GM12878 (cell line): Measurements from ENCODE around the gene OR13J1. TPM values are rescaled to one million over a fixed set of nuclear protein-coding genes. Genes with fewer than 3 reads are reported as not detected.

Experiments used
- EP300 ChIP-seq, 2 experiments: fragments of 150-350 bp in 1 of 2; IDR thresholded peaks; 2 replicates each; pipeline ENCODE4 v1.6.1; 2011 to 2012; ENCODE audit warnings: low read depth in 2 of 2, low read length in 2 of 2, borderline replicate concordance in 1 of 2, improper control_type of control experiment in 1 of 2, inconsistent platforms in 1 of 2; ENCODE audit not compliant: control insufficient read depth in 1 of 2
- FOXK2 ChIP-seq: fragments of 450-650 bp; IDR thresholded peaks from 2 replicates; pipeline ENCODE4 v1.6.1; 2017; ENCODE audit warnings: mild to moderate bottlenecking, moderate library complexity
- NR2C2 ChIP-seq: IDR thresholded peaks from 2 replicates; pipeline ENCODE4 v1.6.1; 2011; ENCODE audit warnings: borderline replicate concordance, low read depth; ENCODE audit not compliant: control insufficient read depth, insufficient read length
- RAD21 ChIP-seq: IDR thresholded peaks from 2 replicates; pipeline ENCODE4 v1.6.1; 2011; ENCODE audit warnings: mild to moderate bottlenecking, low read depth, low read length, moderate library complexity; ENCODE audit not compliant: insufficient read depth
- SIN3A ChIP-seq: IDR thresholded peaks from 2 replicates; pipeline ENCODE4 v1.6.1; 2012; ENCODE audit warnings: low read depth, low read length, improper control_type of control experiment
- ZBTB4 ChIP-seq: fragments of 450-650 bp; formaldehyde crosslinking; IDR thresholded peaks from 2 replicates; pipeline ENCODE4 v1.4.0; 2022; ENCODE audit warnings: mild to moderate bottlenecking, moderate library complexity
- ZNF24 ChIP-seq: fragments of 450-650 bp; IDR thresholded peaks from 2 replicates; pipeline ENCODE4 v1.6.1; 2017; ENCODE audit warnings: antibody characterized with exemption, mild to moderate bottlenecking
- ZSCAN29 ChIP-seq: fragments of 450-650 bp; IDR thresholded peaks from 2 replicates; pipeline ENCODE4 v1.6.1; 2017; ENCODE audit warnings: mild to moderate bottlenecking, moderate library complexity
- polyA plus RNA-seq, 11 experiments: library from polyadenylated mRNA; depleted of rRNA in 4 of 11; unstranded in 6 of 11; stranded (reverse) in 5 of 11; fragments of >200 nt; fragmentation: Nextera tagmentation in 4 of 11; fragmentation: Illumina TruSeq in 1 of 11; extraction: Ambion mirVana in 4 of 11; extraction: Trizol in 1 of 11; gene quantifications; 1 replicate in 1 of 11; 2 replicates in 10 of 11; pipeline versions ENCODE4 v1.2.1 to v1.2.3, GENCODE V29; 2011 to 2016; ENCODE audit warnings: inconsistent platforms in 2 of 11, missing spikeins in 2 of 11, low read depth in 1 of 11
- total RNA-seq, 4 experiments: library from RNA; depleted of rRNA in 3 of 4; stranded (reverse); fragments of >200 nt in 3 of 4; fragmentation: Illumina TruSeq in 1 of 4; extraction: Trizol in 1 of 4; gene quantifications; 2 replicates each; pipeline versions ENCODE4 v1.2.1 to v1.2.3, GENCODE V29; 2013 to 2021
- TF ChIP-seq, protein P1 (sequence below): IDR thresholded peaks from 2 replicates; pipeline ENCODE4 v1.6.1; 2012; ENCODE audit warnings: improper control_type of control experiment, low read depth, low read length; ENCODE audit not compliant: insufficient replicate concordance
- TF ChIP-seq, protein P2 (sequence below): IDR thresholded peaks from 2 replicates; pipeline ENCODE4 v1.6.1; 2012; ENCODE audit warnings: mild to moderate bottlenecking, low read depth, low read length
- TF ChIP-seq, protein P3 (sequence below), 3 experiments: IDR thresholded peaks in 2 of 3; conservative IDR thresholded peaks in 1 of 3; 2 replicates each; pipeline ENCODE4 v1.5.1; 2011; ENCODE audit warnings: low read depth in 3 of 3, low read length in 3 of 3, mild to moderate bottlenecking in 3 of 3, control low read depth in 2 of 3, moderate library complexity in 2 of 3, inconsistent platforms in 1 of 3, mixed read lengths in 1 of 3; ENCODE audit not compliant: control insufficient read depth in 2 of 3, insufficient read depth in 1 of 3; ENCODE audit errors: extremely low read depth in 1 of 3

Gene OR13J1
- total and polyA plus RNA-seq, 10 of the 15 experiments (the other 5 are each of a cell fraction or from before 2014, with no cell fraction given): not detected

- no peak for TF ChIP-seq ZBTB4 (CRISPR knock-in tag)
- TF ChIP-seq RAD21: no peak
- TF ChIP-seq, protein P1, sequence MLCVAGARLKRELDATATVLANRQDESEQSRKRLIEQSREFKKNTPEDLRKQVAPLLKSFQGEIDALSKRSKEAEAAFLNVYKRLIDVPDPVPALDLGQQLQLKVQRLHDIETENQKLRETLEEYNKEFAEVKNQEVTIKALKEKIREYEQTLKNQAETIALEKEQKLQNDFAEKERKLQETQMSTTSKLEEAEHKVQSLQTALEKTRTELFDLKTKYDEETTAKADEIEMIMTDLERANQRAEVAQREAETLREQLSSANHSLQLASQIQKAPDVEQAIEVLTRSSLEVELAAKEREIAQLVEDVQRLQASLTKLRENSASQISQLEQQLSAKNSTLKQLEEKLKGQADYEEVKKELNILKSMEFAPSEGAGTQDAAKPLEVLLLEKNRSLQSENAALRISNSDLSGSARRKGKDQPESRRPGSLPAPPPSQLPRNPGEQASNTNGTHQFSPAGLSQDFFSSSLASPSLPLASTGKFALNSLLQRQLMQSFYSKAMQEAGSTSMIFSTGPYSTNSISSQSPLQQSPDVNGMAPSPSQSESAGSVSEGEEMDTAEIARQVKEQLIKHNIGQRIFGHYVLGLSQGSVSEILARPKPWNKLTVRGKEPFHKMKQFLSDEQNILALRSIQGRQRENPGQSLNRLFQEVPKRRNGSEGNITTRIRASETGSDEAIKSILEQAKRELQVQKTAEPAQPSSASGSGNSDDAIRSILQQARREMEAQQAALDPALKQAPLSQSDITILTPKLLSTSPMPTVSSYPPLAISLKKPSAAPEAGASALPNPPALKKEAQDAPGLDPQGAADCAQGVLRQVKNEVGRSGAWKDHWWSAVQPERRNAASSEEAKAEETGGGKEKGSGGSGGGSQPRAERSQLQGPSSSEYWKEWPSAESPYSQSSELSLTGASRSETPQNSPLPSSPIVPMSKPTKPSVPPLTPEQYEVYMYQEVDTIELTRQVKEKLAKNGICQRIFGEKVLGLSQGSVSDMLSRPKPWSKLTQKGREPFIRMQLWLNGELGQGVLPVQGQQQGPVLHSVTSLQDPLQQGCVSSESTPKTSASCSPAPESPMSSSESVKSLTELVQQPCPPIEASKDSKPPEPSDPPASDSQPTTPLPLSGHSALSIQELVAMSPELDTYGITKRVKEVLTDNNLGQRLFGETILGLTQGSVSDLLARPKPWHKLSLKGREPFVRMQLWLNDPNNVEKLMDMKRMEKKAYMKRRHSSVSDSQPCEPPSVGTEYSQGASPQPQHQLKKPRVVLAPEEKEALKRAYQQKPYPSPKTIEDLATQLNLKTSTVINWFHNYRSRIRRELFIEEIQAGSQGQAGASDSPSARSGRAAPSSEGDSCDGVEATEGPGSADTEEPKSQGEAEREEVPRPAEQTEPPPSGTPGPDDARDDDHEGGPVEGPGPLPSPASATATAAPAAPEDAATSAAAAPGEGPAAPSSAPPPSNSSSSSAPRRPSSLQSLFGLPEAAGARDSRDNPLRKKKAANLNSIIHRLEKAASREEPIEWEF: no peak
- TF ChIP-seq, protein P2, sequence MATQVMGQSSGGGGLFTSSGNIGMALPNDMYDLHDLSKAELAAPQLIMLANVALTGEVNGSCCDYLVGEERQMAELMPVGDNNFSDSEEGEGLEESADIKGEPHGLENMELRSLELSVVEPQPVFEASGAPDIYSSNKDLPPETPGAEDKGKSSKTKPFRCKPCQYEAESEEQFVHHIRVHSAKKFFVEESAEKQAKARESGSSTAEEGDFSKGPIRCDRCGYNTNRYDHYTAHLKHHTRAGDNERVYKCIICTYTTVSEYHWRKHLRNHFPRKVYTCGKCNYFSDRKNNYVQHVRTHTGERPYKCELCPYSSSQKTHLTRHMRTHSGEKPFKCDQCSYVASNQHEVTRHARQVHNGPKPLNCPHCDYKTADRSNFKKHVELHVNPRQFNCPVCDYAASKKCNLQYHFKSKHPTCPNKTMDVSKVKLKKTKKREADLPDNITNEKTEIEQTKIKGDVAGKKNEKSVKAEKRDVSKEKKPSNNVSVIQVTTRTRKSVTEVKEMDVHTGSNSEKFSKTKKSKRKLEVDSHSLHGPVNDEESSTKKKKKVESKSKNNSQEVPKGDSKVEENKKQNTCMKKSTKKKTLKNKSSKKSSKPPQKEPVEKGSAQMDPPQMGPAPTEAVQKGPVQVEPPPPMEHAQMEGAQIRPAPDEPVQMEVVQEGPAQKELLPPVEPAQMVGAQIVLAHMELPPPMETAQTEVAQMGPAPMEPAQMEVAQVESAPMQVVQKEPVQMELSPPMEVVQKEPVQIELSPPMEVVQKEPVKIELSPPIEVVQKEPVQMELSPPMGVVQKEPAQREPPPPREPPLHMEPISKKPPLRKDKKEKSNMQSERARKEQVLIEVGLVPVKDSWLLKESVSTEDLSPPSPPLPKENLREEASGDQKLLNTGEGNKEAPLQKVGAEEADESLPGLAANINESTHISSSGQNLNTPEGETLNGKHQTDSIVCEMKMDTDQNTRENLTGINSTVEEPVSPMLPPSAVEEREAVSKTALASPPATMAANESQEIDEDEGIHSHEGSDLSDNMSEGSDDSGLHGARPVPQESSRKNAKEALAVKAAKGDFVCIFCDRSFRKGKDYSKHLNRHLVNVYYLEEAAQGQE: no peak
- TF ChIP-seq, protein P3, sequence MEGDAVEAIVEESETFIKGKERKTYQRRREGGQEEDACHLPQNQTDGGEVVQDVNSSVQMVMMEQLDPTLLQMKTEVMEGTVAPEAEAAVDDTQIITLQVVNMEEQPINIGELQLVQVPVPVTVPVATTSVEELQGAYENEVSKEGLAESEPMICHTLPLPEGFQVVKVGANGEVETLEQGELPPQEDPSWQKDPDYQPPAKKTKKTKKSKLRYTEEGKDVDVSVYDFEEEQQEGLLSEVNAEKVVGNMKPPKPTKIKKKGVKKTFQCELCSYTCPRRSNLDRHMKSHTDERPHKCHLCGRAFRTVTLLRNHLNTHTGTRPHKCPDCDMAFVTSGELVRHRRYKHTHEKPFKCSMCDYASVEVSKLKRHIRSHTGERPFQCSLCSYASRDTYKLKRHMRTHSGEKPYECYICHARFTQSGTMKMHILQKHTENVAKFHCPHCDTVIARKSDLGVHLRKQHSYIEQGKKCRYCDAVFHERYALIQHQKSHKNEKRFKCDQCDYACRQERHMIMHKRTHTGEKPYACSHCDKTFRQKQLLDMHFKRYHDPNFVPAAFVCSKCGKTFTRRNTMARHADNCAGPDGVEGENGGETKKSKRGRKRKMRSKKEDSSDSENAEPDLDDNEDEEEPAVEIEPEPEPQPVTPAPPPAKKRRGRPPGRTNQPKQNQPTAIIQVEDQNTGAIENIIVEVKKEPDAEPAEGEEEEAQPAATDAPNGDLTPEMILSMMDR (IDR thresholded peaks at IDR 0.05 in 2 of 3, conservative IDR thresholded peaks at IDR 0.05 in 1 of 3; ENCODE audit: control insufficient read depth in 2 of 3, extremely low read depth in 1 of 3, insufficient read depth in 1 of 3, low read depth in 3 of 3, low read length in 3 of 3): no peak
- no peak for TF ChIP-seq SIN3A
- no peak for TF ChIP-seq NR2C2
- TF ChIP-seq EP300 (IDR thresholded peaks at IDR 0.05; ENCODE audit: borderline replicate concordance in 1 of 2, control insufficient read depth in 1 of 2, low read depth in 2 of 2, low read length in 2 of 2): 0 out of 4 replicates have a peak, but pooled peaks of 1 of the 2 experiments have one; percentile 18
- TF ChIP-seq FOXK2: no peak
- no peak for TF ChIP-seq ZSCAN29
- TF ChIP-seq ZNF24: no peak
These were observed 25.5 kb downstream of the OR13J1 start (continued) for GRCh38 chr9:35844628-35845270.
